SK-N-MC (cell line): ENCODE results near the gene RAPGEF2.
"Not testable (repeated sequence)": the region's sequence is repeated elsewhere in the genome, so short reads cannot be mapped to it uniquely, and the experiment has no call there.

Experiments used
- DNase-seq: peaks from one replicate; pipeline ENCODE4 v3.0.0-alpha.2; 2011; ENCODE audit warnings: low read depth, low spot score
- H3K27ac ChIP-seq: fragments of 200-600 bp; sonication (generic); 2 replicates; pipeline ENCODE4 v1.5.1; 2016; ENCODE audit warnings: mixed run types
- H3K36me3 ChIP-seq: fragments of 200-600 bp; sonication (generic); 2 replicates; pipeline ENCODE4 v1.6.1; 2017; ENCODE audit warnings: antibody characterized with exemption, low read length, mixed read lengths; ENCODE audit not compliant: insufficient read depth
- H3K4me3 ChIP-seq: fragments of 200-600 bp; sonication (generic); 2 replicates; pipeline ENCODE4 v1.5.1; 2016
- H3K9ac ChIP-seq: fragments of 200-600 bp; sonication (generic); 2 replicates; pipeline ENCODE4 v1.8.0; 2017; ENCODE audit warnings: mixed run types, mixed read lengths; ENCODE audit not compliant: insufficient read length
- H3K9me3 ChIP-seq: fragments of 200-600 bp; sonication (generic); 2 replicates; pipeline ENCODE4 v1.6.1; 2017; ENCODE audit warnings: low read depth, mild to moderate bottlenecking, antibody characterized with exemption, low read length, moderate library complexity, mixed read lengths
- EZH2 ChIP-seq: fragments of 200-600 bp; sonication (generic); IDR thresholded peaks from one replicate; pipeline ENCODE4 v1.6.1; 2017; ENCODE audit warnings: antibody characterized with exemption
- FOXP2 ChIP-seq: optimal IDR thresholded peaks from 2 replicates; pipeline ENCODE3; 2011; ENCODE audit warnings: mild to moderate bottlenecking, moderate library complexity; ENCODE audit not compliant: insufficient read depth; ENCODE audit errors: extremely low read length, control extremely low read depth
- POLR2AphosphoS5 ChIP-seq: IDR thresholded peaks from 2 replicates; pipeline ENCODE4 v1.6.1; 2012; ENCODE audit warnings: mild to moderate bottlenecking, low read depth, low read length, borderline replicate concordance

RAPGEF2 gene

DNA sequence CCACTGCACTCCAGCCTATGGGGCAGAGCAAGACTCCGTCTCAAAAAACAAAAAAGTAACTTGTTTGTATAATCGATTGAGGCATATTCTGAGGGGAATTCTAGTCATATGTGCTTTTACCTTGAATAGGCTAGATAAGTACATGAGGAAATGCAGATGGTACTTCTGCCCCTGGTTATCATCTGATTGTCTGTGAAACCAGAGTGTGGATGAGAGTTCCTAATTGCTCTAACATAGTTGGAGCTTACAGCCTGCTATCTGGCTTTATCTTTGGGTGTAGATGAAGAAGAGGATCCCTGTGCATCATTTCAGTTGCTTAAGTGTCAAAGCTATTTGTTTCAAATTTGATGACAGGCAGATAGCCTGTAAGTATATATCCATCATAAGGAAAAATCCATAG is 205.1 kb downstream of the RAPGEF2 start:
- Histone ChIP-seq H3K4me3 (no peak overlapping the region), H3K9ac (no peak overlapping the region), H3K27ac (no peak overlapping the region), H3K9me3 (no peaks in the 10 kb centered on the region), H3K36me3 (no peaks in the 10 kb centered on the region)
- no peak for DNase-seq
- TF ChIP-seq EZH2 (no peak), POLR2AphosphoS5 (no peak), FOXP2 (no peak)

DNA sequence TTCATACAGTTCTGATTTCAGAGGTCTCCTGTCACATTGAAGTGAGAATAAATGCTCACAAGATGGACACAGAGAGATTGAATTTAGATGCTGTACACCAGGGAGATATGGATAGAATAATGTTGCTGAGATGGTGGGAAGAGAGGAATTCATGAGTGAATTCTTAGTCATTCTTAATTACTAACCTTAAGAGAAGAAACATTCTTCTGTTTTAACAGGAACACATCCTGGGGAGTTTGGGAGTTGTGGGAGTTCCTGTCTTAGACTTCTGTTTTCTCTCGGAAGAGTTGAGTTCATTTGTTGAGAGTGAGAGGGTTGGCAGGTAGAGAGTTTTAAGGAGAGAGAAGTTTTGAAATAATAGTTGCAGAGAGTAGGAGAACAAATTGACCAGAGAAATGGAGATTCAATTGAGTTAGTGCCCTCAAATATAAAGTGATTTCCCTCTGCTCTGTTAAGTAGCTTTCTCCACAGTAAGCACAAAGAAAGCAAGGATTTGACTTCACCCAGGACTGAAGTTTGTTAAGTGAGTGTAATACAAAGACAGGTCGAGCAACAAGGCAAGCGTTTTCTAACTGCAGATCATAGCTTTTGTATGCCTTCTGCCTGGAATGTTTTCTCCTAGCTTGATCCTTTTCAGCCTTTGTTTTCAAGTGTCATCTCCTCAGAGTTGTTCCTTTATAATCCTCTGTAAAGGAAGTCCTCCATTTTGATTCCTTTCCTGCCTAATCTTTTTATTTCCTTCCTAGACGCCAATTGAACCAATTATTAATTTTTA is 205.9 kb downstream of the RAPGEF2 start:
- no peaks in the 10 kb centered on the region for H3K36me3 ChIP-seq
- no peak for DNase-seq
- H3K27ac ChIP-seq: no peak overlapping the region; the same call in 1 of the 2 replicates
- no peaks in the 10 kb centered on the region for H3K9me3 ChIP-seq
- H3K4me3 ChIP-seq: no peak overlapping the region
- H3K9ac ChIP-seq: no peak overlapping the region
- TF ChIP-seq EZH2 (no peak), POLR2AphosphoS5 (no peak), FOXP2 (no peak)

DNA sequence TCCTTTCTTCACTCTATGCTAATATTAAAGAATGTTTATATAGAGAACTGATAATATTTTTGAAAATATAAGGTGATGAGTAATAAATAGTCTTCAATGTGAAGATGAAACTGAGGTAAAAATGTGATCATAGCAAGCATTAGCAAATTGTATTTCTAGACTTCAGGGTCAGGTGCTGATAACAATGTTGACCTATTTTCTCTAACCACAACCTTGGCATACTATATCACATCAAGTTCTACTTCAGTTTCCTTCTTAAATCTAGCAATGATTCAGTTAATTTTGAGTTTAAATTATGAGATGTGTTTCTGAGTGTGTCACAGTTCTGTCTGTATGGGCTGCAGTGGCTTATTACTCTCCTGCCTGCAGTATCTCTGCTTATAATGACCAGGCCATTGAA is 209.4 kb downstream of the RAPGEF2 start:
- TF ChIP-seq POLR2AphosphoS5 (no peak), EZH2 (no peak), FOXP2 (no peak)
- Histone ChIP-seq H3K9me3 (no peaks in the 10 kb centered on the region), H3K4me3 (no peak overlapping the region), H3K36me3 (no peaks in the 10 kb centered on the region), H3K27ac (no peak overlapping the region), H3K9ac (no peak overlapping the region)
- DNase-seq: no peak

DNA sequence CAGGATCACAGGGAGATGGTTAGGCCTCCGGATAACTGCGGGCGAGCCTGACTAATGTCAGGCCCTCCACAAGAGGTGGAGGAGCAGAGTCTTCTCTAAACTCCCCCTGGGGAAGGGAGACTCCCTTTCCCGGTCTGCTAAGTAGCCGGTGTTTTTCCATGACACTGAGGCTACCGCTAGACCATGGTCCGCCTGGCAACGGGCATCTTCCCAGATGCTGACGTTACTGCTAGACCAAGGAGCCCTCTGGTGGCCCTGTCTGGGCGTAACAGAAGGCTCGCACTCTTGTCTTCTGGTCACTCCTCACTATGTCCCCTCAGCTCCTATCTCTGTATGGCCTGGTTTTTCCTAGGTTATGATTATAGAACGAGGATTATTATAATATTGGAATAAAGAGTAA is 213.0 kb downstream of the RAPGEF2 start:
- DNase-seq, H3K4me3 ChIP-seq, H3K27ac ChIP-seq: not testable (repeated sequence)

DNA sequence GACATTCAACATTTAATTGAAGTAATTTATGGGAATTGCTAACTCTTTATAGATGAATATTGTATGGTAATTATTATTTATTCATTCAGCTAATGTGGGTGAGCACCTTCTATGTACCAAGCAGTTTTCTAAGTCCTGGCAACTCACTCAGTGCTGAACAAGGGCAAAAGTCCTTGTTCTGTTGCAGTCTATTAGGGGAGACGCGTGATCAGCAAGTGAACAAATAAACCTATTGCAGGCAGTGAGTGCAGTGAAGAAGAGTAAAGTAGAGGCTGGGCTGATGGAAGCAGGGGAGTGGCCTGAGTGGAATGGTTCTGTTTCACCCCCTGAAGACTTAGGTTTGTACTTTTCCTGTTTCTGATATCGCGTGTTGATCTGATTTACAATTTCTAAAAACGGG is 214.3 kb downstream of the RAPGEF2 start:
- no peak for DNase-seq
- H3K4me3 ChIP-seq: no peak overlapping the region
- no peak overlapping the region for H3K27ac ChIP-seq
- no peaks in the 10 kb centered on the region for H3K9me3 ChIP-seq
- TF ChIP-seq POLR2AphosphoS5 (no peak), FOXP2 (no peak), EZH2 (no peak)
- no peak overlapping the region for H3K9ac ChIP-seq
- H3K36me3 ChIP-seq: peaks cover 1% of the 10 kb centered on the region; the same call in 1 of the 2 replicates

More for the DNA sequence above, 213.0 kb downstream of the RAPGEF2 start:
- not testable (repeated sequence) for H3K36me3 ChIP-seq, H3K9ac ChIP-seq, H3K9me3 ChIP-seq

DNA sequence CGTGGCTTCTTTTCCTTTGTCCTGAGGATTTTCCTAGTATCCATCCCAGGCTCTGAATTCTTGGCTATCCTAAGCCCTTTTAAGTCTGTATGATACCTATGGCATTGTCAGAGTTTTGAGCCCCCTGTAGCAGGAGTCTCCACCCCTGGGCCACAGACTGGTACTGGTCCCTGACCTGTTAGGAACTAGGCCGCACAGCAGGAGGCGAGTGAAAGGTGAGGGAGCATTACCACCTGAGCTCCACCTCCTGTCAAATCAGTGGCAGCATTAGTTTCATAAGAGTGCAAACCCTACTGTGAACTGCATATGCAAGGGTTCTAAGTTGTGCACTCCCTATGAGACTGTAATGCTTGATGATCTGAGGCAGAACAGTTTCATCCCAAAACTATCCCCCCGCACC is 216.1 kb downstream of the RAPGEF2 start:
- Histone ChIP-seq H3K4me3 (no peak overlapping the region), H3K27ac (no peak overlapping the region), H3K36me3 (peaks cover 12% of the 10 kb centered on the region), H3K9ac (no peak overlapping the region), H3K9me3 (no peaks in the 10 kb centered on the region)
- no peak for DNase-seq
- TF ChIP-seq FOXP2: no peak
- no peak for TF ChIP-seq POLR2AphosphoS5
- no peak for TF ChIP-seq EZH2

DNA sequence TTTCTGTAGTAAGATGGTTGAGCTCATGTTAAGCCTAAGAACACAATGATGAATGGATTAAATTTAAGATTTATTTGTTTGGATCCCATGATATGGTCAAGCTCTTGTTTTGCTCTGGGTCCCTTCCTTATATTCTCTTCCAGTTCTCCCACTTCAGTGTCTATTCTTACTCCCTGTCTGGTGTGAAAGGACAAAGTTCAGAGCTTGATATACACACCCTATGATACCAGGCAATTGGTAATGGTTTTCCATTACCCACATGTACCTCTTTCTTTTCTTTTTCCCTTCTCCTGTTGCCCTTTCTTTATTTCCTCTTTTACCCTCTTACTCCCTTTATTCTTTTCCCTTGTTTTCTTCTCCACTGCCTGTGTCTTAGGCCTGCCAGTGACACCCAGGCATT is 223.6 kb downstream of the RAPGEF2 start:
- Histone ChIP-seq H3K36me3 (peaks cover 12% of the 10 kb centered on the region), H3K9me3 (no peaks in the 10 kb centered on the region; the same call in 1 of the 2 replicates), H3K9ac (no peak overlapping the region), H3K4me3 (no peak overlapping the region), H3K27ac (no peak overlapping the region)
- TF ChIP-seq POLR2AphosphoS5: no peak
- TF ChIP-seq EZH2: no peak
- no peak for TF ChIP-seq FOXP2
- no peak for DNase-seq

DNA sequence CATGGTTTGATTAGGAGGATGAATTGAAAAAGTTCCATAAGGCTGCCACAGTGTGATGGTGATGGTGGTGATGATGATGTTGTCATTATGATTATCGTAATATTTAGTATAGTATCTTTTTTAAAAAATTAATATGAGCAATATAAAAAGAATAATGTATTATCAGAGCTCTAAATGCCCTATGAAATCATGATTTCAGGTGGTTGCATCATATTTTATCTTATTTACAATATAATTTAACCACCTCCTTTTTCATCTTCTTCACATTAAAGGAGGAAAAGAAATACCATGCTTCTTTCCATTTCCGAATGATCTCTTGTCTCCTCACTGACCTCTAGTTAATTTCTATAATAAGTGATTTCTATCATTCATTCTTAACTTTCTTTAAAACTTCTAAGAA is 225.9 kb downstream of the RAPGEF2 start:
- H3K9ac ChIP-seq: no peak overlapping the region
- DNase-seq: no peak
- no peaks in the 10 kb centered on the region for H3K36me3 ChIP-seq
- H3K4me3 ChIP-seq: no peak overlapping the region
- no peaks in the 10 kb centered on the region; the same call in 1 of the 2 replicates for H3K9me3 ChIP-seq
- no peak for TF ChIP-seq FOXP2
- TF ChIP-seq EZH2: no peak
- no peak for TF ChIP-seq POLR2AphosphoS5
- H3K27ac ChIP-seq: no peak overlapping the region

DNA sequence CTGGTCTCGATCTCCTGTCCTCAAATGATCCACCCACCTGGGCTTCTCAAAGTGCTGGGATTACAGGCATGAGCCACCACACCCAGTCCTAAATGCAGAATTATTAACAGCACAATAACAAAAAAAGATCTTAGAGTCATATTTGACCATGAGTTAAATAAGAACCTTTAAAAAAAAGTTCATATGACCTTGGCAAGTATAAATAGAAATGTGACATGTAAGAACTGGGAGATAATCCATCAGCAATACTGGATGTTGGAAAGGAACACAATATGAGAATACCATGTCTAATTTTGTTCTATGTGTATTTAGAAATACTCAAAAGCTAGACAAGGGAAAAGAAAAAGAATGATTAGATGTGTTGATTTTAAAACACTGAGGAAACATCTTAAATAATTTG is 231.6 kb downstream of the RAPGEF2 start:
- no peak overlapping the region for H3K27ac ChIP-seq
- H3K9ac ChIP-seq: no peak overlapping the region
- TF ChIP-seq POLR2AphosphoS5: no peak
- no peak for TF ChIP-seq FOXP2
- TF ChIP-seq EZH2: no peak
- DNase-seq: no peak
- H3K36me3 ChIP-seq: peaks cover 4% of the 10 kb centered on the region; the same call in 1 of the 2 replicates
- no peaks in the 10 kb centered on the region for H3K9me3 ChIP-seq
- H3K4me3 ChIP-seq: no peak overlapping the region
